ENCODE results near the gene CES2.
"Not testable (repeated sequence)": the region's sequence is repeated elsewhere in the genome, so short reads cannot be mapped to it uniquely, and the experiment has no call there.

CES2 gene

DNA sequence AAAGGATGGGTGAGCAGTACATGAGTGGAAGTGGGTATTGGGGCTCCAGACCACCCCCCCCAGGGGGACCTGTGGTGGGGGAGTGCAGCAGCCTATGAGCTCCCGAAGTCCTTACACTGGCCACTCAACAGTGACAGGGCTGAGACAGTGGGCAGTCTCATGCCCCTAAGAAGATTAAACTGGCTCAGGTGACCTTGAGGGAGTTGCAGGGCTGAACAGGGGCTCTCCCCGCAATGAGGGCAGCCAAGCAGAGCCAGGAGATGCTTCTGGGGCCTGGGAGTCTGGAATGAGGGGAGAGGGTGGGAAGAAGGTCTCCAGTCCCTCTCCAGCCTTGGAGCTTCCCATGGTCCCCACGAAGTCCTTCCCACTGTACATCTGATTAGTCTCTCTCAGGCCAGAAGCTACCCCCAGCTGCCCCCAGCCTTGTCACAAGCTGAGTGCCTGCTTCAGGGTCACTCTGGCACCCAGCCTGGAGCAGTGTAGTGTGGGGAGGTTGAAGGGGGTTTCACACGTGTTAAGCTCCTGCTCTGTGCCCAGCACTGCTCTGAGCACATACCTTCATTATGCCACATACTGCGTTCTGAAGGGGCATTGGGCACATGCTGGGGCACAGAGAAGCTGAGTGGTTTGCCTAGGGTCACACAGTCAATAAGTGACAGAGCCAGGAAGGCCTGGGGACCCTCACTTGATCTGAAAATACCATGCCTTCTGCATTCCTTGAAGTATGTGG is 15.6 kb upstream of the CES2 start:
- no peak for DNase-seq (ENCODE audit: low spot score)

GRCh38 chr16:66920299-66920590 is 15.1 kb upstream of the CES2 start:
- no peak for DNase-seq (ENCODE audit: low spot score)

- no peak for DNase-seq (ENCODE audit: low spot score)
Measured at GRCh38 chr16:66920924-66921680, 14.2 kb upstream of the CES2 start.

DNA sequence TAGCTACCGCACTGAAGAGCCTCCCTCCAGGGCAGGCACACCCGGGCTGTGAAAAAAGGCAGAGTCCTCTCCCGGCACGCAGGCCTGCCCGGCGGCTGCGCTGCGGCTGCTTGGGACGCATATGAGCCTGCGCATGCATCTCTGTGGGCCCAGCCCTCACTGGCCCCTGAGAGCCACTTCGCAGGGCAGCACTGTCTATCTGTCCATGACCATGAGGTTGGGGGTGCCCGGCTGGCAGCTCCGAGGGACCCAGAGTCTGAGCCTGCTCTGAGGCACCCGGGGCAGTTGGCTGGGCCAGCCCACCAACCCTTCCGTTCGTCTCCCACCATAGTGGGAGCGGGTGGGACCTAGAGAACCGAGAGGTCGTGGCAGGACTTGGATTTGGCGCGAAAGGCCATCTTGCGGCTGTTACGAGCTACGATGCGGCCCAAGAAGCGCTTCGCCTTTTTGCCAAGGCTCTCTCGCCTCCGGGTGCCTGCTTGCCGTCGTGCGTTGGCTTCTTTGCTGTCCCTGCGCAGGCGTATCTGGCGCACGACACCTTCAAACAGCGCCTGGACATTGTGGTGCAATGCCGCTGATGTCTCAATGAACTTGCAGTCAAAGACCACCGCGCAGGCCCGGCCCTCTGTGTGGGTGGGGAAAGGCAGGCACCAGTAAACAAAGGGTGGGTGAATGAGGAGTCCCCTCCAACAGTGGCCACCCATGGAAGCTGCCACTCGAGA is 13.4 kb upstream of the CES2 start:
- no peak for DNase-seq (ENCODE audit: low spot score)

GRCh38 chr16:66923247-66923731 is 12.0 kb upstream of the CES2 start:
- DNase-seq (ENCODE audit: low spot score), result no peak

DNA sequence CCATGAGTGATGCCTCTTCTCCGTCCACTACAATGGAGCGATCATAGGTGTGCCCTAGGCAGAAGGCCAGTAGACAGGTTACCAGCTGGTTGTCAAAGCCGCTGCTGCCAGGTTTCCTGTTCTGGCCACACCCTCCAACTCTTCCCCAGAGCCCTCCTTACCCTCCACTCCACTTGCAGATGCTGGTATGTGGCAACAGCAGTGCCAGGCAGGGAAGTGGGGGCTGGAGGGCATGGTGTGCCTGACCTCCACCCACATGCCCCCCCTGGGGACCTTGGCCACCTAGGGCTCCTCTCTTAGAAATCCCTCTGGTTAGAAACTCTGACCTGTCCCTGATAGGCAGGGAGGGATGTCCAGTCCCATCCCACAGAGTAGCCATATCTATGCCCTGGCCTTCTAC is 11.4 kb upstream of the CES2 start:
- no peak for DNase-seq (ENCODE audit: low spot score)

DNA sequence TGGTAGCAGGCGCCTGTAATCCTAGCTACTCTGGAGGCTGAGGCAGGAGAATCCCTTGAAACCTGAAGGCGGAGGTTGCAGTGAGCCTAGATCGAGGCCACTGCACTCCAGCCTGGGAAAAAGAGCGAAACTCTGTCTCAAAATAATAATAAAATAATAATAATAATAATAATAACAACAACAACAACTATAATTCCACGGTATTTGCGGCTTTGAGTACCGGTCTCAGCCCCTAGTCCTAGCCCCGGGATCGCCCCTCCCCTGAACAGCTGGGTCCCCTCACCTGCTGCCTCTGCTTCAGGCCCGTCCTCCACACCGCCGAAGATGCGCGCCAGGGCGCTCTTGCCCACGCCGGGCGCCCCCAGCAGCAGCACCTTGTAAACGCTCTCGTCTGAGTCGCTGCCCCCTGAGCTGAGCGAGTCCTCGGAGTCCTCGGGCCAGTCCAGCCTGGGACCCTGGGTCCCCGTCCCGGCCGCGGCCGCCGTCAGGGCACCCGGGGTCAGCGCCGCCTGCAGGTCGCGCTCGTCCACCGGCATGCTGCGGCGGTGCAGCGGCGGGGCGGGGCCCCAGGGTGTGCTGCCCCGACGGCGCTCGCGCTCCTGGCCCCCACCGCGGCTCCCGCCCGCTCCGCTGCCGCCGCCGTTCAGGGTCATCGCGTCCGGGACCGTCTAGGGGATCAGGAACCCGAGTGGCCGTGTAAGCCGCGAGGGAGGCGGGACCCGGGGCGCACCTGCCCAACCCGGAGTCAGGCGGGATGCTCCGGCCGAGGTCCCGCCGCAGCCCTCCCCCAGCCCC is 10.6 kb upstream of the CES2 start:
- DNase-seq (ENCODE audit: low spot score), result no peak

- DNase-seq (ENCODE audit: low spot score), result no peak
Measured at GRCh38 chr16:66925322-66925840, 9.9 kb upstream of the CES2 start, which contains the start of gene RRAD. Gene RRAD (minus strand): TSS chr16:66925535. CDS start chr16:66925179, 356 bp downstream.

GRCh38 chr16:66926171-66926947 is 9.0 kb upstream of the CES2 start:
- no peak for DNase-seq (ENCODE audit: low spot score)

DNA sequence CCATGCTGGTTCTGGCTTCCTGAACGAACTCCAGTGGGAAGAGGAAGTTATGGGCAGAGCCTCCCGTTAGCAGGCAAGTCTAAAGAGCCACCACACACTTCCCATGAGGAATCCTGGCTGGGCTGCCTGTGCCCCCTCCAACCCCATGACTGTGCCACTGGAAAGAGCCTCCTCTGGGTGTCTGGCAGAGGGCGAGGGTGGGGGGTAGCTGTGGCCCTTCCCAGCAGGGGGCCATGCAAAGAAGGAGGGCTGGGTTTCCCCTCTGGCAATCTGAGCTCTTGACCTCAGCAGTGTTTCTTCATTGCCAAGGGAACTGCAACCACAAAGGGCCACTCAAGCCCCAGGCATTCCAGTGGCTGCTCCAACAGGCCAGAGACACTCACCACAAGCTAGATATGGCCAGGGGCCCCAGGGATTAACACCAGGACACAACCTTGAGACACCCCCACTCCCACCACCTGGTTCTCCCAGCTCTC is 8.3 kb upstream of the CES2 start:
- peak; percentile 46 for DNase-seq (ENCODE audit: low spot score)

- peak; percentile 24 for DNase-seq (ENCODE audit: low spot score)
Measured at GRCh38 chr16:66927918-66928649, 7.2 kb upstream of the CES2 start.

- peak; percentile 45 for DNase-seq (ENCODE audit: low spot score)
Measured at GRCh38 chr16:66928702-66929388, 6.5 kb upstream of the CES2 start.

DNA sequence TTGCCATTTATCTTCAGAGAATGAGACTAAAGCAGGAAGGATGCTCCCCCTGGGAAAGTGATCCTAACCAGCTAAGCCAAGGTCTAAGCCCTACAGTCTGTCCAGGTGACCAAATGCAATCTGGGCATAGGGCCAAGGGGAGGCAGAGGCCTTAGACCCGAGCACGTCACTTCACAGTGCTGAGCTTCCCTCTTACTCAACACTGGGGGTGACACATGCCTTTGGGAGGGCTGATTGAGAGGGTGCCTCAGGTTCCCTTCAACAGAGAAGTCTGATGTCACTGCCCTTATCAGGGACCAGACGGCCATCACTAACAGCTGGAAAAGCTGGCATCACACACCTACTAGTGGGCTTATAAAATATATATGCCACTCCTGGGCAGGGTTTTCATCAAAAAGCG is 5.1 kb upstream of the CES2 start:
- no peak for DNase-seq (ENCODE audit: low spot score)

GRCh38 chr16:66931665-66932064 is 3.7 kb upstream of the CES2 start:
- no peak for DNase-seq (ENCODE audit: low spot score)

DNA sequence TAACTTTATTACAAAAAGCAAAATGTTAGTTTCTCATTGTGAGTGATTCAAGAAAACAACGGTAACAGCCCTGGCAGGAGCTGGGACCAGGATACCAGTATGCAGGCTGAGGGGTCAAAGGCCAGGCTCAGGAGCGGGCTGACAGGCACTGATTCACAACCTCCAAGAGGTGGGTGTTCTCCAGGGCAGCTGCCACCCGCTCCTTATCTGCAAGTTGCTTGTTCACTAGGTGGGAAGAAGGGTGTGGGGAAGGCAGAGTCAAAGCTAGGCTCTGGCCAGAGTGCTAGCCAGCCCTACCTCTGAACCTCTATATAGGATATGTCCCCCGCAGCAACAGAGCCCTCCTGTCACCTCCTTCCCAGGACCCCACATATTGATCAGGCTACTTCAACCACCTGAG is 3.2 kb upstream of the CES2 start:
- DNase-seq (ENCODE audit: low spot score), result no peak

- DNase-seq (ENCODE audit: low spot score), result peak; percentile 58
Measured at GRCh38 chr16:66933776-66934137, 1.6 kb upstream of the CES2 start.

DNA sequence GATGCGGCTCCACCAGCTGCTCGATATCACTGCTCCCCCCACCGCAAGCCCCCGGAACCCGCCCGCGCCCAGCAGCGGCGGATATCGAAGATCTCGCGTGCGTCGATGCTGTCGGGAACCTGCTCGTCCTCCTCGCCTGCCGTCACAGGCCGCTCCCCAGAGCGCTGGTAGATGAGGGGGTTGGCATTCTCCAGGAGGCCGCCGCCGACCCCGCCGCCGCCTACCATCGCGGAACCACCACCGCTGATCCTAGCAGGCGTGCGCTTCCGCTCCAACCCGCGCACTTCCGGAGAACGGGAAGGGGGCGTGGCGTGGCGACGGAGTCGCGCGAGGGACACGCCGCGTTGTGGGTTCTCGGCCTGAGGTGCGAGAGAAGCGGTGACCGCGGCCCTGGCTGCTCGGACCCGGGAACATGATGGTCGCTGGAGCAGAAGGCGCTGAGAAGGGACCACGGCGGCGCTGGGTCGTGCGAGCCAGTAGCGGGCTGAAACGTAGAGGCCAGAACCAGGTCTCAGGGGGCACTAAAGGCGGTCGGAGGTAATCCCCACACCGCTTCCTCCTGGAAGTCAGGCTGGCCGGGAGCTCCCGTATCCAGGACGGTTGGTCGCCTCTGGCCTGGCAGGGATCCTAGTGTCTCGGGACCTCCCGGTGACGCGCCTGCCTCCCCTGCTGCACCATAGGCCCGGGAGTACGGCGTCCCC is 1.0 kb upstream of the CES2 start, which contains the start of gene CIAO2B:
TSS of gene CIAO2B (minus strand) at position 265 of the 701 bp plus-strand sequence. CDS start at position 227, 38 bp downstream.
- peak; percentile 70 for DNase-seq (ENCODE audit: low spot score)

- DNase-seq (ENCODE audit: low spot score), result not testable (repeated sequence)
Measured at GRCh38 chr16:66934839-66935313, 440 bp upstream of the CES2 start.

GRCh38 chr16:66936462-66936861 is 1.1 kb downstream of the CES2 start:
- no peak for DNase-seq (ENCODE audit: low spot score)

Data from SW480 (cell line).